Stimulated activated CD8-positive, alpha-beta memory T cell treated with anti-CD3 and anti-CD28 coated beads, Interleukin-7, amount 100 ng/mL, for 24 hours (primary cell): Measurements from ENCODE around the gene PELO.
"Not testable (repeated sequence)": the region's sequence is repeated elsewhere in the genome, so short reads cannot be mapped to it uniquely, and the experiment has no call there.

Source experiments
- DNase-seq: peaks from one replicate; pipeline ENCODE4 v3.0.0-alpha.2; 2020; ENCODE audit warnings: low read depth

PELO gene

GRCh38 chr5:52800394-52801213 lies 12.9 kb downstream of the PELO start:
- DNase-seq, result no peak

GRCh38 chr5:52801329-52801728 lies 13.6 kb downstream of the PELO start:
- DNase-seq, result no peak

DNA sequence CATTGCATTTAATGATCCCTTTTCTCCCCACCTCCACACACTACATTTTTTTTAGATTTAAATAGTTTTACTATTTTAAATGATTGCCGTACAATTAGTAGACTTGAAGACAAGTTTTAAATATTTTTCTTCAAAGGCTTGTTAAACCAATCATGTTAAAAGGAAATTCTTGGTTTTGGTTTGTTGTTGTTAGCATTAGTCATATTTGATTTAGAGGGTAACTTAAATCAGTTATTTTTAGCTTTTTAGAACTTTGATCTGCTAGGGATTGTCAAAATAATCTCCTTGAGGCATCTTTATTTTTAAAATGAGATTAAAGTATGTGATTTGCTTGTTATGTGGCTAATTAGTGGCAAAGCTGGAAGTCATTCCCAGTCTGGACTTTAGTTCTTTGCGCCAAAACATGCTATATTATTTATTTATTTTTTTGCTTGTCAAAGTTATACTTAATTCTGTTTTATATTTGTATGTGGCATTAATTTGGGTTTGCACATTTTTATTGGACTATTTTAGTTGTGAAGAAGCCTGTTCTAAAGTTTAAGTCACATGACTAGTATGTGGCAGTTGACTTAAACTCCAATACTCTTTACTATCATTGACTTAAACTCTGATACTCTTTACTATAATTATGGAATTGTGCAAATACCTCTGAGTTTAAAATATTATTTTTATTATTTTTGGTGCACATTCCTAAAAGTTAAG lies 14.7 kb downstream of the PELO start:
- no peak for DNase-seq

DNA sequence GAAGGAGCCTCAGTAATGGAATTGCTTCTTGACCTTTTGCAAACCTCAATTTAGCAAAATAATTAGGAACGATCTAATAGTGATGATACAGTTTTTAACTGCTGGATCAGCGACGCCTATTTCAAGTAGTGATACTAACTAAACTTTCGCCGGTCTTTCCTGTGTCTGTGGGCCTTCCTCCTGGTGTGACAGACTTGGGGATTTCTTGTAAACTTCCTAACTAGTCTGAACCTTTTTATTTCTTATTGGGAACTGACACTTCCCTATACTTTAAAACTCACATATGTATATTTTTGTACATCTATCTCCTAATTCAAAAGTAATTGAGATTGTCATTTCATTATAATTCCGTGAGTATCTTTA lies 15.2 kb downstream of the PELO start:
- DNase-seq, result no peak

DNA sequence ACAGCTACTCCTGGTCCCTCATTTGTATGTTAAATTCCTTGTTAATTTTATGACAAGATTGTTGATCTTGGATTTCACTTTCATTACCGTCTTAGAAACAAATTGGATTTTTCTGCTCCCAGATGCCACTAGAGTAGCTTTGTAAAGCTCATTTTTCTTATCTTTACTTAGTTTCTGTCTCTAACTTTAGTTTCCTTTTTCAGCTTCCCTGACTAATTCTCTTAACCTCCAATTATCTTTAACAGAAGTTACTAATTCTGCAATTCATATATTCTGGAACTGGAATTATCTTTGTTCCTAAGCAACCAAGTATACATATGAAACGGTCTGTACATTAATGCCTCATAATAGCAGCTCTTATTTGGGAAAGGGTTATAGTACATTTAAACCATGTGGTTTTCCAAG lies 16.7 kb downstream of the PELO start:
- no peak for DNase-seq

DNA sequence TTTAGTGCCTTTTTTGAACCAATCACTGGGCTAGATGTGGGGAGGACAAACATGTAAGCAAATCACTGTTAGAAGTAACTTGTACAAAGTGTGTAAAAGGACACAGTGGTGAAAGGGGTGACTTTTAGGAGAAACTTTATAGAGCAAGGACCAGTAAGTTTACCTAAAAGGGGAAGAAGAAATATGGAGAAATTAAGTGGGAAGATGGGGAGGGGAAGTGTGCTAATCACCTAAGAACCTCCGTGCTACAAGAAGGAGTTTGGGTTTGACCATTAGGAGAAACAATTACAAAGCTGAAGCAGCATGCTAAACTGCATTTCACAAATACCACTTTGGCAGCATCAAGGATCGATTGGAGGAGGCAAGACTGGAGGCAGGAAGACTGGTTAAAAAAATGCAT lies 17.3 kb downstream of the PELO start:
- no peak for DNase-seq

DNA sequence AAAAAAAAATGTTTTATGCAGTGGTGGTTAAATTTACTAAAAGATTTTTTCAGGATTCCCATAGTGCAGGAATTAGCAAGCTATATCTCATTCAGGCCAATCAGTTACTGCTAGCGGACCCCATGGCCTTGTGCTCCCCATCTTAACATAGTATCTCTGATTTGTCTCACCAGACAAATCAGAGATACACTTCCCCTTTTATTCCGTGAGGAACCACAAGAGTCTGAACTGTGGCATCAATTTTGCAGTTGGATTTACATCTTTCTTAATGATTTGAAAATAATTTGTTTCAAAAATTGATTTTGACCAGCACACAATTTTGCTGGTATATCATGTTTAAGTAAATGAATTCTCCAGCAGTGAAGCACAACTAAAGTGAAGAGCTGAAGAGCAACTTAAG lies 17.9 kb downstream of the PELO start:
- DNase-seq, result no peak

GRCh38 chr5:52807037-52807436 lies 19.3 kb downstream of the PELO start:
- DNase-seq, result no peak

DNA sequence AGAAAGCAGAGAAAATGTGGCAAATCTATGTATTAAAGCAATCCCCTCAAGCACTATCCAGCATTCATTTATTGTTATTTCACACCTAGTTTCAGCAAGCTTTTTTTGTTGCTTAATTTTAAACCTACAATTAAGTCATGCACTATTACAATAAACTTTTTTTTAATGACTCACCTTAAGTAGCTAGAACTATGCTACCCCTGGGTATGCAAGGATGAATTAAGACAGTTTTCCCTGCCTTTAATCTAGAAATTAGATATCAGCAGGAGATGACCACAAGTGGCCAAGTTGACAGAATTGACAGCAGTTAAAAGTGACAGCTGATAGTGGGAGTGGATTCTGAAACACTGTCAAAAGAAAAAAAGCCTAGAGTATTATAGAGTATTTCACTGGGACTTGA lies 20.0 kb downstream of the PELO start:
- DNase-seq, result no peak

DNA sequence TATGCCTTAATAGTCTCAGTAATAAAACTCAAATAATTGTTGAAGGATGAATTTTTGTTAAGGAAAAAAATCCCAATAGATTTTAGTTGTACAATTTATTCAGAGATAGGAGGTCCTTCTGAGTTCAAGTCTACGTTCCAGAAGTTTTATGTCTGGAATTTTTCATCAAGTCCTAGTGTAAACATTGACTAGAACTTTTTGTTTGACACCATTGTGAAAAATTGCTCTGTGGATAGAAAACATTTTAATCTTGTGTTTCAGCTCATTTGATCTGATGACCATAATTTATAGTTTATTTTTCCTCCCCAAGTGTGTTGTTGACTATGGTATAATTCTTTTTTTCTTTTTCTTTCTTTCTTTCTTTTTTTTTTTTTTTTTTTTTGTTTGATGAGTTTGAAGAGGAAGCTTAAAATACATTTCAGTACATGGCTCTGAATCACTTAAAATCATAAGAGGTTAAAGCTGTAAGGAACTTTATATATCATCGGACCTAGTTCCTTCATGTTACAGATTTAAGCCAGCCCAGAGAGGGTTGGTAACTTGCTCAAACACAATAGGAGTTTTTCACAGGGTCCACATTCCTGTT lies 20.7 kb downstream of the PELO start:
- DNase-seq, result no peak

GRCh38 chr5:52809884-52810283 lies 22.2 kb downstream of the PELO start:
- no peak for DNase-seq

DNA sequence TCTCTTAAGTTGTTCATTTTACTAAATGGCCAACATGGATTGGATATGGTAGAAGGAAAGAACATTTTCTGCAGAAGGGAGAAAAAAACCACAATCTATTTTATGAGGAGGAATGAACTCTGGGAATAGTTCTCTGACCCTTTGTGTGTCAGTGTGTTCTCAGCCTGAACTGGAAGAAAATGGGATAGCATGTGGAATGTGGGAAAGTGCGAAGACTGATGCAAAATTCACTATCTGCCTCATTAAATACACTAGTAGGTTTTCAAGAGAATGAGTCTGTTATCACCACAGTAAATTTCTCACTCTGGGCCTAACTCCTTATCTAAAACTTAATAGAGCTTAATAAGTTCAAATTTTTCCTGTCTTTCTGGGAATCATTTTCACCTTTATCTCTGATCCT lies 22.7 kb downstream of the PELO start:
- no peak for DNase-seq

- DNase-seq, result no peak
Measured at GRCh38 chr5:52811067-52811749, 23.5 kb downstream of the PELO start.

DNA sequence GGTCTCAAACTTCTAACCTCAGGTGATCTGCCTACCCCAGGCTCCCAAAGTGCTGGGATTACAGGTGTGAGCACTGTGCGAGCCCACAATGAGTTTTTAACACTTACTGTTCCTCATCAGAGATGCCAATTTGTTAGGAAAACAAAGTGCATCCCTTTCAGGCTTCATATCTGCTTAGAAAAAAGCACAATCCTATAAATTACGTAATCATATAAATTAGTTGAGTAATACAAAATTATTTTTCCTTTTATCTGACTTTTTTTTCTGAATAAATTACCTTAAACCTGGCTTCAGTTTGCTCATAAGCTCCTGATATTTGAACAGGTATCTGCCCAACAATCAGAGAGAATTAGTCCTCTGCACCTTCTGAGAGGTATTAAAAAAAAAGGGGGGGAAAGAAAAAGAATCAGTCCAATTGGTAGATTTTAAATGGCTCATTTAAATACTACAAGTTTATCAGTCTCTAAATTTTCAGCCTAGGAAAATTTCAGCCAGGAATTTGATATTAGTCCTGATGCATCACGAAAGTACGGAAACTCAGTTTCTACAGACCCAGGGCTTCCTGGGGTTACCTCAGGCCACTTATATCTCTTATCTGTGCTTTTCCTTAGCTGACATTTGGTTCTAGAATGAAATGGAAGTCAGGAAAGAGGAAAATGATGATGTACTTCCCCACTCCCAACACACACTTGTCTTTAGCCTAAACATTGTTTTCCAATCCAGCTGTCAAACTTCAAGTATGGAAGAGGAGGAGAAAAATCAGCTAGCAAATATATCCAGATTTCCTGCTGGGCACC lies 26.8 kb downstream of the PELO start:
- no peak for DNase-seq

DNA sequence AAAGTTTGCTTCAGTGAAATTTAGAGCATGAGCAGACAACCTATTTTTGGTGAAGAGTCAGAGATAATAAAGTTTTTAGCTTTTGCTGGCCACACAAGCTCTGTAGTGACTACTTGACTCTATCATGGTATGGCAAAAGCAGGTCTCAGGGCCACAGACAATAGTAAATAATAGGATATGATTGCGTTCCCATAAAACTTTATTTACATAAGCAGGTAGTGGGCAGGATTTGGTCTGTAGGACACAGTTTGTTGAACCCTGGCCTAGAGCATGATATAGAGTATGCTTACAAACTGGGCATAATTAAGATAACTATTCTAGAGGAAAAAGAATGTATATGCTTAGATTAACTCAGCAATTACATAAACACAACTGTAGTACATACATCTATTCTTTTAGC lies 30.1 kb downstream of the PELO start:
- DNase-seq, result no peak

DNA sequence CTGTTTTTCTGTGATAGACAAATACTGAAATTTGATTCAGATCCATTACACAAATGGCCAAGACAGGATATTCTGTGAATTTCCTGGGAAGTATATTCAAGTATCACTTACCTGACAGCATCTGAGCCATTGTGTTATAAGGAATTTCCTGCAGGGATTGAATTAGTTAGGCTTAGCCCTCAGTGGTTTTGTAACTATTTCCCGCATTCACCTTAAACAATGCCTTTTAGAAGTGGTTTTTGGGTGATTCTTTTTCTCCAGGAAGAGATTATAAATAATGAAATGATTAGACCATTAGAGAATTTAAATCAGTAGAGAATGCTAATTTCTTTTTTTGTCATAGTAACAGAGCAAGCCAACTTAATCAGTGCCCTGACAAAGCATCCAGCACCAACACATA lies 30.6 kb downstream of the PELO start:
- no peak for DNase-seq

- not testable (repeated sequence) for DNase-seq
Measured at GRCh38 chr5:52818807-52819206, 31.1 kb downstream of the PELO start.

GRCh38 chr5:52821901-52822300 lies 34.2 kb downstream of the PELO start:
- no peak for DNase-seq

DNA sequence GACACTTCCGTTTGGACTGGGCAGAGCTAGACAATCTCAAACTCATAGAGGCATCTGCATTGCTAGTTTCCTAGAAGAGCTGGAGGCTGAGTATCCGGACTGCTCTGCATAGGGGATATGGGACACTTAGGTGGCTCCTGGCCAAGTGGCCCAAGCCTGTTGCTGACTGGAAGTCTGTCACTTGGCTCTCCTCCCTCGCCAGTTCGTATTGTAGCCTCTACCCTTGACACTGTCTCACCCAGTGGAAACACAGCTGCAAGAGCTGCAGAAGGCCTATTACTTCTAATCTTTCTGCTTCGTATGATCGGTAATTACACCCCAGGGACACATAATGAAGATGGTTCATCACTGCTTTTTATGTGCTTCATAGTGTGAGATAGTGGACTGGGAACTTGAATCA lies 34.7 kb downstream of the PELO start:
- DNase-seq, result no peak

GRCh38 chr5:52824827-52825226 lies 37.1 kb downstream of the PELO start:
- DNase-seq, result no peak

DNA sequence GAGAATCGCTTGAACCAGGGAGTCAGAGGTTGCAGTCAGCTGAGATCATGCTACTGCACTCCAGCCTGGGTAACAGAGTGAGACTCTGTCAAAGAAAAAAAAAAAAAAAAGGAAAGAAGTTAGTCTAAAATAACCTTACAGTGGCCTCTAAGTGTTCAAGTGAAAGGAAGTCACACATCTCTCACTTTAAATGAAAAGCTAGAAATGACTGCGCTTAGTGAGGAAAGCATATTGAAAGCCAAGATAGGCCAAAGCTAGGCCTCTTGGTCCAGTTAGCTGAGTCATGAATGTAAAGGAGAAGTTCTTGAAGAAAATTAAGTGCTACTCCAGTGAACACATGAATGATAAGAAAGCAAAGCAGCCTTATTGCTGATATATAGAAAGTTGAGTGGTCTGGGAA lies 38.1 kb downstream of the PELO start:
- no peak for DNase-seq

DNA sequence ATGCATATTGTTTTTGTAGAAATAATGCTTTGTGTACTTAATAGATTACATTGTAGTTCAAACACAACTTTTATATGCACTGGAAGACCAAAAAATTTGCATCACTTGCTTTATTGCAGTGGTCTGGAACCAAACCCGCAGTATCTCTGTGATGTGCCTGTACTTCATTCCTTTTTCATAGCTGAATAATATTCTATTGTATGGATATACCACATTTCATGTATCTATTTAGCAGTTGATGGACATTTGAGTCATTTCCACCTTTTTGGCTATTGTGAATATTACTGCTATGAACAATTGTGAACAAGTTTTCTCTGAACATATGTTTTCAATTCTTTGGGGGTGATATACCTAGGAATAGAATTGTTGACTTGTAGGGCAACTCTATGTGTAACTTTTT lies 40.1 kb downstream of the PELO start:
- DNase-seq, result no peak
